GM12864 (cell line): ENCODE data around the gene P2RY14.

Experiments used
- DNase-seq: peaks from one replicate; pipeline ENCODE4 v3.0.0-alpha.2; 2011; ENCODE audit warnings: low read depth
- H3K4me3 ChIP-seq: 2 replicates; pipeline ENCODE4 v1.5.1; 2011; ENCODE audit warnings: mild to moderate bottlenecking, low read depth, low read length, control low read depth
- CTCF ChIP-seq: IDR thresholded peaks from 2 replicates; pipeline ENCODE4 v1.5.1; 2011; ENCODE audit warnings: low read depth, mild to moderate bottlenecking, moderate library complexity, low read length, control low read depth, inconsistent platforms; ENCODE audit errors: missing control alignments

P2RY14 gene

DNA sequence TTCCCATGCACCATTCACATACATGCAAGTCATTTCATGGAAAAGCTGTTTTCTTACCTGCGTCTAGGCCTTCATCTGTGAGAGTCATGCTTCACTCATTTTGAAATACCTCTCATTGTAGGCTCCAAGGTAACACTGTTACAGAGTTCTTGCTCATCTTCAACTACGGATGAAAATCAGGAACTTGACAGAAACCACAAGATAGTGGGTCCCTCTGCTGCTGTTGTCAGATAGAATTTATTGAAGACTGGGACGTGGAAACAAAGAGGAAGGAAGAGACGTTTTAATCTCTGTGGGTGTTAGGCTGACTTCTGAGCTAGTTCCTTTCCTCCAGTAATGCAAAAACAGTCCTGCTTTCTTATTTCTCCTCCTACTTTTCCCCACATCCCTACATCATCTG lies at the start of gene P2RY14:
TSS of gene P2RY14 (minus strand) at position 313 of the 400 bp plus-strand sequence. CDS start 64,226 bp downstream, outside the sequence.
- H3K4me3 ChIP-seq, result no peak within 1 kb of the TSS
- no peak for DNase-seq
- no peak for TF ChIP-seq CTCF

DNA sequence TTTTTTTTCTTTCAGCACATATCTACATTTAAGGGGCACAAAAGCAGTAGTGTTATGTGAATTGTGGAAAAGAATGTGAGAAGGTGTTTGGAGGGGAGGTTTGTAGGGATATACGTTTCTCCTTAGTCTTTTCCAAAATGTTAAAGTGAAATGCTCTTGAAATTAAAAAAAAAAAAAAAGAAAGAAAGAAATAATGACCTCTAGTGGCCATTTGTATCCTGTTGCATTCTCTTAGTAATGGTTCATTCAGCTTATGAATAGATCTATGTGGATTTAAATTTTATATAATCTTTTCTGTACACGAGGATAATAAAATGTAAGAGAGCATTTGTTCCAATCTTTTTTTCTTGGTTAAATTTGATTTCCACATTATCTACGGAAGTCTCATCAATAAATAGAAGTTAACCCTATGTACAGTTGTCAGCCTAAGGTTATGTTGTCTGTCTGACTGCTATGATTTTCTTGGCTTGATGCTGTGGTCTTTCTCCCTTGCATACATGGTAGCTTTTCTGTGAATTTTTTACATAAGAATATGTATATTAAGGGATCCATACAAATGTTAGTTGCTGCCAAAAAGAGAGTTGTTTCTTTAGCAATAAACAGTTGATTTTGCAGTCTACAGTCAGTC lies 49.3 kb upstream of the P2RY14 start:
- TF ChIP-seq CTCF, result peak; percentile 47
- no peak for DNase-seq
- no peak overlapping the region for H3K4me3 ChIP-seq

GRCh38 chr3:151322511-151322910 lies 44.2 kb upstream of the P2RY14 start:
- no peak overlapping the region for H3K4me3 ChIP-seq
- no peak for DNase-seq
- TF ChIP-seq CTCF, result no peak

DNA sequence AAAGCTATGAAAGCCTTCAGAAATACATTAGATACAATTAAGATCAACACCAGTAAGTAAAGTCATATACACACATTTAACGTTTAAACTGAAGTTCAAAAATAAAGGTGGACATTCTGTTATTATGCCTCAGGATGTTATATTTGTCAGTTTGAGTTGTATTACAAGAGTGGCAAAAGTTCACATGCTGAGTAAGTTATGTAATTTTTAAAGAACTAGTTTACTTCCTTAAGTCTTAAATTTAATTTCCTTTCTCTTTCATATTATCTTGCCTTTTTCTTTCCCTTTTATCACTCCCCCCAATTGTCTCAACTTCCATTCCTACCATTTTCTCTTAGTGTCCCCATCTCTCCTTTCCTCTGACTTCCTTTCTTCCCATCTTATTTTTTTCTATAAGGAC lies 43.2 kb upstream of the P2RY14 start:
- no peak overlapping the region for H3K4me3 ChIP-seq
- no peak for DNase-seq
- TF ChIP-seq CTCF, result no peak

DNA sequence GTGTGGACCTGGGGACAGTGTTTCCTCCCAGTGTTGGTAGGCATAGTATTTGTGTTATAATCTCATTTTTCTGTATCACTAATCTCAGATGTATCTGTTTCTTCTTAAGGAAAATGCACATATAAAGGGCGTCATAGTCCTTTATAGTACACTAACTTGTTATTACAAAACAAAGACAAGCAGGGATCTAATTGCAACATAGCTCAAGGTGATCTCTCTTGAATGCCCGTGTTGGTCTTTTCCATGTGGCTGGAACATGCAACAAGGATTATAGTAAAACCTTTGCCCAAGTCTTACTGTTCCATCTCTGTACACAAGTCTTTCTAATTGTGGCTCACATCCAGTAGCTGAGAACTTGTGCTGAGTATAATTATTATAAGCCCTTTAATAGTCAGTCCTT lies 41.8 kb upstream of the P2RY14 start:
- no peak for DNase-seq
- H3K4me3 ChIP-seq, result no peak overlapping the region
- no peak for TF ChIP-seq CTCF

- DNase-seq, result no peak
- no peak for TF ChIP-seq CTCF
- H3K4me3 ChIP-seq, result no peak overlapping the region
Measured at GRCh38 chr3:151319628-151320027, 41.3 kb upstream of the P2RY14 start.

DNA sequence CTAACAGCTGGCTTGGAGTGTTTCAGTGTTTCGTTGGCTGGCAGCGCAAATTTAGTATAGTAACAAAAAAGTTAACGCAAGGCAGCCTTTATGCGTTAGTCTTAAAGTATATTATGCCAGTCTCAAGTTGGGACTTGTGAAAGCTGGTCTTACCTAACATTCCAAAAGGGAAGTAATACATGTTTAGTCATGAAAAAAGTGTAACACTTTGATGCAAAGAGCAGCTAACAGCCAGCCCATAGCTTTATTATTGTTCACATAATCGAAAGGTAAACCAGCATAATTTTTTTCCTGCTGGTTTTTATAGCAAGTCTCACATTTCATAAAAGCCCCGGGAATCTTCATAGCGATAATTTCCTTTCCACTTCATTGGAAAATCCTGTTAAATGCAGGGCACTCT lies 40.6 kb upstream of the P2RY14 start:
- no peak for DNase-seq

More for the DNA sequence above, 40.6 kb upstream of the P2RY14 start:
- TF ChIP-seq CTCF, result no peak
- no peak overlapping the region for H3K4me3 ChIP-seq
